ENCODE data around the gene CYREN.
A peak's percentile ranks its signal among the peaks of the same experiment; 100 is the strongest.
"Not testable (repeated sequence)": the region's sequence is repeated elsewhere in the genome, so short reads cannot be mapped to it uniquely, and the experiment has no call there.

Gene CYREN, protein sequence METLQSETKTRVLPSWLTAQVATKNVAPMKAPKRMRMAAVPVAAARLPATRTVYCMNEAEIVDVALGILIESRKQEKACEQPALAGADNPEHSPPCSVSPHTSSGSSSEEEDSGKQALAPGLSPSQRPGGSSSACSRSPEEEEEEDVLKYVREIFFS

DNA sequence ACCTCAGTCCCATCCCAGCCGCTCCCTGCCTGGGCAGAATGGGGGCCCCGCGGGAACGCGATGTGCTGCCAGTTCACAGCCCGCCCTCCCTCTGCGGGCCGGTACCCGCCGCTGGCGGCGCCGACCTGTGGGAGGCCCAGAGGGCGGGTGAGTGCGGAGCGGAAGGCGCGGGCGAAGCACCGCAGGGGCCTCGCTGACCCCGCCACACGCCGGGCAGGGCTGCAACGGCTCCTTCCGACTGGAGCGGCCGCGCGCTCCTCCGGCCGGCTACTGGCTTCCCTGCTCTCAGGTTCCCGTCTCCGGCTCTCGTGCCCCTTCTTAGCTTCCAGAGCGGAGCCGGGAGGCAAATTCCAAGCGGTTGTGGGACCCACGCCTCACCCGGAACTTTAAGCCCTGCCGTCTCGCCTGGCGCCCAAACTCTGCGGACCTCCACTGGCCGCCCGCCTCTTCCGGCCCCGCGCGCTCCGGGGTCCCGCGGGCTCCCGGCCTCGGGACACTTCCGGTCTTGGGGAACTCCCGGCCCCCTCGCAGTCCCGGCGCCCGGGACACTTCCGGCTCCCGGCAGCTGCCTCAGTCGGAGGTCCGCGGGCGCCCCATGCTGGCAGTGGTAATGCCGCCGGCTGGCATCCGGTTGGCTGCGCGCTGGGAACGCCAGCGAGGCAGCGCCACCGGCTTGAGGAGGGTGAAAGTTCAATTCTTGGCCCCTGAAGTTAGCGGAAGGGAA lies at the start of gene CYREN:
Gene CYREN, minus strand, starts transcription at position 434 of the 724 bp plus-strand sequence. CDS start 1,785 bp downstream, outside the sequence.
- no peaks in the 10 kb centered on the region for H3K9me3 ChIP-seq (ENCODE audit: control insufficient read depth, insufficient read depth, low read length)
- H3K9ac ChIP-seq (ENCODE audit: low read depth, low read length), result peak within 1 kb of the TSS; percentile 94
- no peaks in the 10 kb centered on the region for H3K4me1 ChIP-seq (ENCODE audit: insufficient read depth, low read length)
- peaks cover 19% of the 10 kb centered on the region for H3K36me3 ChIP-seq (ENCODE audit: insufficient read depth, low read length)

GRCh38 chr7:135217645-135218509 lies 47.4 kb upstream of the CYREN start:
- Histone ChIP-seq H3K9me3 (ENCODE audit: control insufficient read depth, insufficient read depth, low read length) (no peaks in the 10 kb centered on the region; the same call in 1 of the 2 replicates), H3K9ac (ENCODE audit: low read depth, low read length) (no peak overlapping the region), H3K36me3 (ENCODE audit: insufficient read depth, low read length) (no peaks in the 10 kb centered on the region; the same call in 1 of the 2 replicates), H3K4me1 (ENCODE audit: insufficient read depth, low read length) (peaks cover 12% of the 10 kb centered on the region)

DNA sequence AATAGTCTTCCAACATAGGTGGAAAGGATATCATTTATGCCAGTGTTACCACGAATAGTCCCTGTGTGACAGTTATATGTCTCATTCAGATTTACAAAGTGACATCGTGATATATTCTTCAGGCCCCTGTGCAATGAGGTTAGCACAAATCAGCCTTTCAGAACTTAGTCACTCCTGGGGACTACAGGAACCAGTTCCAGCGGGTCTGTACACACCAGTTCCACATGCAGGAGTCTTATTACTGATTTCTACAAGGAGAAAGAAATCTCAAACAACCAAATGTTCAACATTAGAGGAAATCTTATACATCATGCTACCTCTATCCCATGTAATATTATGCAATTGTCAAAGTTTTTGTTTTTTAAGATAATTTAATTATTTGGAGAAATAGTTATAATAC lies 45.2 kb upstream of the CYREN start:
- H3K9ac ChIP-seq (ENCODE audit: low read depth, low read length), result no peak overlapping the region
- no peaks in the 10 kb centered on the region; the same call in 1 of the 2 replicates for H3K36me3 ChIP-seq (ENCODE audit: insufficient read depth, low read length)

GRCh38 chr7:135215180-135215579 lies 44.7 kb upstream of the CYREN start:
- Histone ChIP-seq H3K9me3 (ENCODE audit: control insufficient read depth, insufficient read depth, low read length) (no peaks in the 10 kb centered on the region), H3K36me3 (ENCODE audit: insufficient read depth, low read length) (no peaks in the 10 kb centered on the region), H3K9ac (ENCODE audit: low read depth, low read length) (no peak overlapping the region), H3K4me1 (ENCODE audit: insufficient read depth, low read length) (peaks cover 5% of the 10 kb centered on the region)

More for the DNA sequence above, 45.2 kb upstream of the CYREN start:
- H3K9me3 ChIP-seq (ENCODE audit: control insufficient read depth, insufficient read depth, low read length), result no peaks in the 10 kb centered on the region; the same call in 1 of the 2 replicates
- peaks cover 5% of the 10 kb centered on the region for H3K4me1 ChIP-seq (ENCODE audit: insufficient read depth, low read length)

DNA sequence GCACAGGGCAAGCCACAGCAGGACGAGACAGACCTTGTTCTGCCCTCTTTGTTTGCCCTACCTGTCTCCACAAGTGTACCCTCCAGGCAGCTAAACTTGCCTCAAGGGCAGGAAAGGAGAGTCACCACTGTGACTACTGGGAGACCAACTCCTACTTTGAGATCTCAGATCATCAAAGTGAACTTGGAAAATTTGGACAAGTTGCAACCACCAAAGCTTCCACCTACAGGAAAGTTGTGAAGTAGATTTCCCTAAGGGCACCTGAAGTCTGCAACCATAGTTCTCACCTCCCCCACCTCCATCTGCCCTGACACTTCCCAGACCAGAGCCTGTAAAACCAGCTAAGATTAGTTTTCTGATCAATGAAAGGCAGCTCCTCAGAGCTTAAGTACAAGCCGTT lies 43.3 kb upstream of the CYREN start:
- Histone ChIP-seq H3K36me3 (ENCODE audit: insufficient read depth, low read length) (no peaks in the 10 kb centered on the region), H3K9me3 (ENCODE audit: control insufficient read depth, insufficient read depth, low read length) (no peaks in the 10 kb centered on the region), H3K4me1 (ENCODE audit: insufficient read depth, low read length) (peaks cover 5% of the 10 kb centered on the region), H3K9ac (ENCODE audit: low read depth, low read length) (no peak overlapping the region)

DNA sequence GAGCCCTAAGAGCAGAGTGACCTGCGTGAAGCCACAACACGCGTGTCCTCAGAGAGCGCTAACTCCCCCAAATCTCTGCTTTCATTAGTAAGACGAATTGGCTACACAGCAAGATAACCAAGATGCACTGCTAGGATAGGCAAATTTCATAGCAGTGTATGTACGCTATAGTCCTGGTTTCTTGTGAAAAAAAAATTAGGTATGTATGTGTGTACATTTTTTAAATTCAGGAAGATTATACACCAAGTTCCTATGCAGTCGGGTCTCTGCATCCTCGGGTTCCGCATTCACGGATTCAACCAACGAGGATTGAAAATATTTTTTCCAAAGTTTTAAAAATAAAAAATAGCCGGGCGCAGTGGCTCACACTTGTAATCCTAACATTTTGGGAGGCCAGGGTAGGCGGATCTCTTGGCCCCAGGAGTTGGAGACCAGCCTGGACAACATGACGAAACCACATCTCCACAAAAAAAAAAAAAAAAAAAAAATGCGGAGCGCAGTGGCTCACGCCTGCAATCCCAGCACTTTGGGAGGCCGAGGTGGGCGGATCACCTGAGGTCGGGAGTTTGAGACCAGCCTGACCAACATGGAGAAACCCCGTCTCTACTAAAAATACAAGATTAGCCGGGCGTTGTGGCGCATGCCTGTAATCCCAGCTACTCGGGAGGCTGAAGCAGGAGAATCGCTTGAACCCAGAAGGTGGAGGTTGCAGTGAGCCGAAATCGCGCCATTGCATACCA lies 41.6 kb upstream of the CYREN start:
- H3K9ac ChIP-seq (ENCODE audit: low read depth, low read length), result peak overlapping the region; percentile 80
- H3K36me3 ChIP-seq (ENCODE audit: insufficient read depth, low read length); H3K9me3 ChIP-seq (ENCODE audit: control insufficient read depth, insufficient read depth, low read length); H3K4me1 ChIP-seq (ENCODE audit: insufficient read depth, low read length): not testable (repeated sequence)

DNA sequence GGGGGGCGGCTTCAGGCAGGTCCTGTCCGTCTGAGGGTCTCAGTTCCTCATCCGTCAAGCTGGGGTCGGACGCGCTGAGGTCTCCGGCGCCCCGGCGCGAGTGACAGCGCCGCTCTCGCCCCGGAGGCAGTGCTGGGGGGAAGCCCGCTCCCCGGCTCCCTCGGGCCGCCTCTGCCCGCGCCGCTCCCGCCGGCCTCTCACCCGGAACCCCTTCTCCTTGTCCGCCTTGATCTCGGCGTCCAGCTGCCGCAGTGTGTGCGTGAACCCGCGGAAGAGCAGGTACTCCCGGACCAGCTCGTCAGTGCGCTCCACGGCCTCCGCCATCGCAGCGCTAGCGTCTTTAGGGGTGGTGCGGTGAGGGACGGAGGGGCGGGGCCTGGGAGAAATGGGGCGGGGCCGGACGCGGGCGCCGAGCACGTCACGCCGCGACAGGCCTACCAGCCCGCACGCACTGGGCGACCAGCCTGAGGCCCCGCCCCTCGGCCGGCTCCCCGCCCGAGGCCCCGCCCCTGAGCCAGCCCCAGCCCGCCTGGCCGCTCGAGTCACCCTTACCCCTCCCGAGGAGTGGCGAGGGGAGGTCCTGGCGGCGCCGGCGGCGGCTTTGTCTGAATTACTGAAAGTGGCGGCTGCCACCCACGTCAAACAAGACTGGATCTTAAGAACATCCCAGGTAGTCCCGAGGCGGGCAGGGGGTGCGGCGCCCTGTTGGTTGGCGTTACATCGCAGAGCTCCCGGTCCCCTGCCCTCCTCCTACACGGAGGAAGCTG lies 40.9 kb upstream of the CYREN start, which contains the start of gene WDR91:
Gene WDR91, minus strand, starts transcription at position 348 of the 767 bp plus-strand sequence. Its CDS starts 24 bp downstream, at position 324.
- peak within 1 kb of the TSS; percentile 90 for H3K9ac ChIP-seq (ENCODE audit: low read depth, low read length)
- H3K36me3 ChIP-seq (ENCODE audit: insufficient read depth, low read length), result no peaks in the 10 kb centered on the region
- H3K4me1 ChIP-seq (ENCODE audit: insufficient read depth, low read length), result peaks cover 5% of the 10 kb centered on the region
- no peaks in the 10 kb centered on the region for H3K9me3 ChIP-seq (ENCODE audit: control insufficient read depth, insufficient read depth, low read length)

GRCh38 chr7:135210888-135211178 lies 40.3 kb upstream of the CYREN start:
- peaks cover 5% of the 10 kb centered on the region for H3K4me1 ChIP-seq (ENCODE audit: insufficient read depth, low read length)

DNA sequence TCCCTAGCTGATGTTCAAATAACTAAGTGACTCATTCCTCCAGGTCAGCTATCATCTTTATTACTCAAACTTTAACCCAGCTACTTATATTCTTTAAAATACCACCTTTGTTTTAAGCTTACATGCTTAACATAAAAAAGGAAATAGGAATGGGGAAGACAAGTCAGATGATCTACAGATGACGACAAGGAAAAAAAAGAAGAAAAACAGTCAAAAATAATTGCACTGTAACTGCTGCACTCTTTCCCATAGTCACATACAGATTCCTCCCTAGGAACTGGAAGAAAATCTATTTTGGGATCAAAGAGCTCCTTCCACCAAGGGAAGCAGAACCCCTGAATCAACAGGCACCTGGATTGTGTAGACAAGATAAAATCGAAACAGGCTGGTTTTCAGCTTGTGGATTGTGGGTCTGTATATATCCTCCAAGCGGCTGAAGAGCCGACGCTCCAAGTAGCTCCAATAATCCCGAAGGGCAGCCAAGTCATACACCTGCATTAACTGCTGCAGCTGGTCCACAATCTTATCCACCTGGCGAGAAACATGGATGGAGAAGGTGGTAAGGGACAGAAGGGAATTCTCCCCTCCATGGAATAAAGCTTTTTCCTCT lies 38.8 kb upstream of the CYREN start:
- H3K9ac ChIP-seq (ENCODE audit: low read depth, low read length), result no peak overlapping the region
- H3K9me3 ChIP-seq (ENCODE audit: control insufficient read depth, insufficient read depth, low read length), result no peaks in the 10 kb centered on the region
- peaks cover 3% of the 10 kb centered on the region; the same call in 1 of the 2 replicates for H3K36me3 ChIP-seq (ENCODE audit: insufficient read depth, low read length)
- peaks cover 5% of the 10 kb centered on the region for H3K4me1 ChIP-seq (ENCODE audit: insufficient read depth, low read length)

More at GRCh38 chr7:135210888-135211178, 40.3 kb upstream of the CYREN start:
- no peaks in the 10 kb centered on the region for H3K36me3 ChIP-seq (ENCODE audit: insufficient read depth, low read length)
- H3K9ac ChIP-seq (ENCODE audit: low read depth, low read length), result peak overlapping the region; percentile 90
- H3K9me3 ChIP-seq (ENCODE audit: control insufficient read depth, insufficient read depth, low read length), result no peaks in the 10 kb centered on the region

DNA sequence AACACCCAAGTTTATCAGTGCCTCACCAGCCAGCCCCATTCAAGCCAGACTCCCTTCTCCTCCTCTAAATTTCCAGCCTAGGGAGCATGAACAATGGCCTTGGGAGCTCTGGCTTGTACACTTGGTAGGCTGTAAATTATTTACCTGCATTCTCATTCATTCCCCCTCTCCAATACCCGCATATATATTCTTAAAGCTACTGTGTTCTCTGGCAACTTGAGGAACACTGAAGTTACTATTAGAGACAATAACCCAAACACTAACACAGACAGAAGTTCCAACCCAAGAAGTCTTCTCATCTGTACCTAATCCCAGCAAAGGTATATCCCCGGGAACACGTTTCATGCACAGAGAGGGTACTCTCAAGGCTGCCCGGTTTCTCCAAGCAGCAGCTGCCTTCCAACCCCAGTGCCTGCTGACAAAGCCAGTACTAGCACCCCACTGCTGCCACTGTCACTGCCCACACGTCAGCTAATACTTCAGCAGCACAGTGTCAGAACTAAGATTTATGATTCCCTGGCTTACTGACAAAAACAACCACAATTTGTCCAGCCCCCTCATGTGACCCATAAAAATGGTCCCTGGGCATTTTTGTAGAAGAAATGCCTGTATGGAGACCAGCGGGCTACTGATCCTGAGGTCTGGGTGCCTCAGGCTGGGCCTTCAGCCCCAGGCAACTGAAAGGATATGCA lies 37.7 kb upstream of the CYREN start:
- Histone ChIP-seq H3K9me3 (ENCODE audit: control insufficient read depth, insufficient read depth, low read length) (no peaks in the 10 kb centered on the region), H3K9ac (ENCODE audit: low read depth, low read length) (no peak overlapping the region), H3K36me3 (ENCODE audit: insufficient read depth, low read length) (peaks cover 5% of the 10 kb centered on the region; the same call in 1 of the 2 replicates), H3K4me1 (ENCODE audit: insufficient read depth, low read length) (no peaks in the 10 kb centered on the region)

GRCh38 chr7:135207406-135208101 lies 37.0 kb upstream of the CYREN start:
- H3K4me1 ChIP-seq (ENCODE audit: insufficient read depth, low read length), result no peaks in the 10 kb centered on the region
- no peak overlapping the region for H3K9ac ChIP-seq (ENCODE audit: low read depth, low read length)
- H3K36me3 ChIP-seq (ENCODE audit: insufficient read depth, low read length), result peaks cover 7% of the 10 kb centered on the region; the same call in 1 of the 2 replicates
- no peaks in the 10 kb centered on the region for H3K9me3 ChIP-seq (ENCODE audit: control insufficient read depth, insufficient read depth, low read length)

GRCh38 chr7:135206941-135207391 lies 36.5 kb upstream of the CYREN start:
- Histone ChIP-seq H3K9ac (ENCODE audit: low read depth, low read length) (no peak overlapping the region), H3K4me1 (ENCODE audit: insufficient read depth, low read length) (no peaks in the 10 kb centered on the region), H3K9me3 (ENCODE audit: control insufficient read depth, insufficient read depth, low read length) (no peaks in the 10 kb centered on the region), H3K36me3 (ENCODE audit: insufficient read depth, low read length) (peaks cover 8% of the 10 kb centered on the region; the same call in 1 of the 2 replicates)

Data from ES-I3 (cell line).